Endothelial cell of umbilical vein (primary cell): ENCODE measurements around the gene MKKS. TPM values are rescaled to one million over a fixed set of nuclear protein-coding genes. Genes with fewer than 3 reads are reported as not detected.

Source experiments
- BruUV-seq: library from RNA; stranded (reverse); fragments of 400-500 nt; replicated peaks from 2 replicates; lab custom pipeline; 2021; lab: Mats Ljungman, UMichigan
- CTCF ChIA-PET: fragments of 300-600, 350-600 bp; sonication (Branson Sonifier 250); formaldehyde crosslinking; loops from one replicate; lab custom pipeline; 2021; ENCODE audit warnings: antibody characterized with exemption, inconsistent platforms; lab: Charles Lee
- POLR2A ChIA-PET: fragments of 300-600, 350-600 bp; sonication (Branson Sonifier 250); formaldehyde crosslinking; loops from one replicate; lab custom pipeline; 2021; ENCODE audit warnings: antibody characterized with exemption, inconsistent platforms; lab: Charles Lee
- DNase-seq: peaks from one replicate; pipeline ENCODE4 v3.0.0-alpha.2; 2011; ENCODE audit warnings: low read depth, low spot score
- FAIRE-seq: peaks from 2 replicates; lab custom pipeline; 2011; peaks lifted over from hg19 to GRCh38; lab: Jason Lieb, UNC
- H2AFZ ChIP-seq: 2 replicates; pipeline ENCODE4 v1.6.0; 2012; ENCODE audit warnings: low read depth, low read length, control low read depth, inconsistent platforms
- H3K27ac ChIP-seq: 2 replicates; pipeline ENCODE4 v1.5.1; 2011; ENCODE audit warnings: low read depth, mild to moderate bottlenecking, control low read depth, low read length, moderate library complexity; ENCODE audit not compliant: insufficient read depth
- H3K27me3 ChIP-seq, 2 experiments: 2 replicates each; pipeline versions ENCODE4 v1.6.0 to v1.6.1; 2011; ENCODE audit warnings: low read length in 2 of 2, mixed read lengths in 1 of 2; ENCODE audit not compliant: control insufficient read depth in 2 of 2, insufficient read depth in 2 of 2
- H3K36me3 ChIP-seq, 2 experiments: 2 replicates in 1 of 2; 3 replicates in 1 of 2; pipeline ENCODE4 v1.5.1; 2011; ENCODE audit warnings: low read length in 2 of 2, mild to moderate bottlenecking in 1 of 2, moderate library complexity in 1 of 2; ENCODE audit not compliant: control insufficient read depth in 2 of 2, insufficient read depth in 2 of 2; ENCODE audit errors: extremely low read depth in 1 of 2
- H3K4me1 ChIP-seq: 3 replicates; pipeline ENCODE4 v1.5.1; 2011; ENCODE audit warnings: mild to moderate bottlenecking, low read length; ENCODE audit not compliant: control insufficient read depth, insufficient read depth; ENCODE audit errors: extremely low read depth
- H3K4me2 ChIP-seq: 2 replicates; pipeline ENCODE4 v1.6.1; 2011; ENCODE audit warnings: low read length, control low read depth, mixed read lengths; ENCODE audit not compliant: insufficient read depth
- H3K4me3 ChIP-seq, 3 experiments: fragments of 200-600 bp in 1 of 3; sonication (generic), shearing (Covaris generic) in 1 of 3; replicated peaks in 1 of 3; 2 replicates each; pipeline ENCODE4 v1.5.1; 2011 to 2016; ENCODE audit warnings: control low read depth in 3 of 3, low read length in 3 of 3, mild to moderate bottlenecking in 2 of 3, inconsistent platforms in 1 of 3, low read depth in 1 of 3, moderate library complexity in 1 of 3; ENCODE audit not compliant: insufficient read depth in 1 of 3
- H3K79me2 ChIP-seq: 2 replicates; pipeline ENCODE4 v1.6.0; 2012; ENCODE audit warnings: low read length, inconsistent platforms; ENCODE audit not compliant: control insufficient read depth, insufficient read depth
- H3K9ac ChIP-seq: replicated peaks from 2 replicates; pipeline ENCODE3; 2011; ENCODE audit warnings: low read length, control low read depth; ENCODE audit not compliant: insufficient read depth; ENCODE audit errors: extremely low read depth
- H3K9me1 ChIP-seq: replicated peaks from 3 replicates; pipeline ENCODE4 v1.6.0; 2011; ENCODE audit warnings: mild to moderate bottlenecking, low read length; ENCODE audit not compliant: control insufficient read depth, insufficient read depth; ENCODE audit errors: extremely low read depth
- H3K9me3 ChIP-seq: replicated peaks from 2 replicates; pipeline ENCODE4 v1.5.1; 2012; ENCODE audit warnings: low read length, inconsistent platforms; ENCODE audit not compliant: control insufficient read depth, insufficient read depth
- H4K20me1 ChIP-seq: replicated peaks from 2 replicates; pipeline ENCODE3; 2011; ENCODE audit warnings: mild to moderate bottlenecking, low read length; ENCODE audit not compliant: control insufficient read depth, insufficient read depth; ENCODE audit errors: extremely low read depth
- EZH2 ChIP-seq: IDR thresholded peaks from 2 replicates; pipeline ENCODE4 v1.6.1; 2012; ENCODE audit warnings: borderline replicate concordance, low read depth, mild to moderate bottlenecking, moderate library complexity, low read length, inconsistent platforms; ENCODE audit not compliant: severe bottlenecking
- FOS ChIP-seq: IDR thresholded peaks from 2 replicates; pipeline ENCODE4 v1.6.1; 2011; ENCODE audit warnings: mild to moderate bottlenecking, low read length, moderate library complexity, borderline replicate concordance; ENCODE audit not compliant: insufficient read depth
- GATA2 ChIP-seq: IDR thresholded peaks from 2 replicates; pipeline ENCODE4 v1.7.0; 2011; ENCODE audit warnings: low read depth, mild to moderate bottlenecking, moderate library complexity, mixed read lengths, low read length; ENCODE audit not compliant: insufficient read length, insufficient read depth
- JUN ChIP-seq: IDR thresholded peaks from 2 replicates; pipeline ENCODE4 v1.6.1; 2011; ENCODE audit warnings: borderline replicate concordance, low read depth; ENCODE audit not compliant: insufficient read length, insufficient read depth
- MAX ChIP-seq: IDR thresholded peaks from 2 replicates; pipeline ENCODE4 v1.6.1; 2011; ENCODE audit not compliant: insufficient read depth, insufficient read length
- MYC ChIP-seq: IDR thresholded peaks from one replicate; pipeline ENCODE4 v1.6.1; 2011; ENCODE audit warnings: mild to moderate bottlenecking, low read depth, low read length
- POLR2A ChIP-seq: IDR thresholded peaks from 2 replicates; pipeline ENCODE4 v1.6.1; 2012; ENCODE audit warnings: low read depth, mild to moderate bottlenecking, control low read depth, low read length
- POLR2AphosphoS5 ChIP-seq: IDR thresholded peaks from 2 replicates; pipeline ENCODE4 v1.6.1; 2012; ENCODE audit warnings: low read depth, mild to moderate bottlenecking, control low read depth, low read length, moderate library complexity; ENCODE audit not compliant: insufficient read depth
- dilution Hi-C: fragments of 300-500 bp; cut with MboI; formaldehyde crosslinking; loops from one replicate; pipeline ENCODE4 v1.15.0; 2019; ENCODE audit warnings: low sequenced_read_pairs; ENCODE audit not compliant: extremely low pct_ligation_motif_present
- intact Hi-C: fragments of 100-400 bp; cut with micrococcal nuclease; formaldehyde crosslinking; loops from one replicate; pipeline ENCODE4 v1.10.0; 2022
- polyA plus RNA-seq, 4 experiments: library from polyadenylated mRNA; depleted of rRNA in 3 of 4; stranded (reverse) in 3 of 4; unstranded in 1 of 4; fragments of >200 nt; gene quantifications; 2 replicates each; pipeline versions ENCODE4 v1.2.1 to v1.2.3, GENCODE V29; 2011 to 2012; ENCODE audit warnings: missing spikeins in 1 of 4
- total RNA-seq: library from RNA; stranded (reverse); gene quantifications from 2 replicates; pipeline ENCODE4 v1.2.3, GENCODE V29; 2021
- TF ChIP-seq, protein P1 (sequence below), 2 donors: IDR thresholded peaks; 1 replicate in 1 of 2; 2 replicates in 1 of 2; pipeline ENCODE4 v1.5.1; 2011; ENCODE audit warnings: low read length in 2 of 2, mild to moderate bottlenecking in 2 of 2, moderate library complexity in 2 of 2, control low read depth in 1 of 2, inconsistent platforms in 1 of 2, low read depth in 1 of 2; ENCODE audit not compliant: insufficient read depth in 1 of 2; ENCODE audit errors: extremely low read depth in 1 of 2

Gene MKKS
- total and polyA plus RNA-seq, 2 donors (not counting 3 experiments of a cell fraction or from before 2014, with no cell fraction given) = 7.9 to 10.5 TPM

DNA sequence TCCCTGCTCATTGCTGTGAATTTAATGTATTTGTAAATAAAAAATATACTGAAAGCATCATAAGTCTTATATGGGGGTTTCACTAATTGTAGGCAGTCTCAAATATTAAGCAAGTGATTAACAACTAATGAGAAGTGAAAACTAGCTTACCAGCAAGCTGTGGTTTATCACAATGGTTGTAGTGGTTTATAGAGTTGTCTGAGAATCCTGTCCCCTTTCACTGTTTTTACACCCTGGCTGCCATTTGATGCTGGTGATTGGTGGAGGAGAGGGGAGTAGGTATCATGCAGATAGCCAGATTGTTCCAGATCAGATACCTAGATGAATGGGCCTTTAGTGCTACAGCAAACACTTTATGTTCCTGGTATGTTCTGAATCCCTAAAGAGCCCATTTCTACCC lies 6.0 kb downstream of the MKKS start:
- CTCF ChIA-PET = interaction anchor here (0.7 to 6.7 kb wide), 3 partner anchors 14 to 450 kb away, joined by 4 to 74 read pairs (median 24); no protein-coding TSS in a partner anchor
- Histone ChIP-seq H3K27me3 (no peaks in the 10 kb centered on the region), H4K20me1 (no peaks in the 10 kb centered on the region), H3K79me2 (peaks cover 61% of the 10 kb centered on the region), H3K4me3 (no peak overlapping the region), H3K4me1 (peaks cover 9% of the 10 kb centered on the region), H3K36me3 (peaks cover 2 to 3% of the 10 kb centered on the region in 2 experiments), H2AFZ (no peak overlapping the region), H3K4me2 (no peak overlapping the region), H3K9ac (no peak overlapping the region), H3K9me1 (no peaks in the 10 kb centered on the region), H3K27ac (no peak overlapping the region), H3K9me3 (no peaks in the 10 kb centered on the region)
- DNase-seq (no peak), FAIRE-seq (no peak)
- POLR2A ChIA-PET = no interaction called here
- intact Hi-C loops = loop anchor here (5.0 kb wide), 1 partner anchor 391 kb away; no protein-coding TSS in a partner anchor
- no TSS peak for BruUV-seq
- dilution Hi-C loops = no loop called here
- TF ChIP-seq FOS (no peak), GATA2 (no peak), POLR2AphosphoS5 (no peak), JUN (no peak), MYC (no peak), EZH2 (no peak), POLR2A (no peak), MAX (no peak)
- TF ChIP-seq, protein P1, sequence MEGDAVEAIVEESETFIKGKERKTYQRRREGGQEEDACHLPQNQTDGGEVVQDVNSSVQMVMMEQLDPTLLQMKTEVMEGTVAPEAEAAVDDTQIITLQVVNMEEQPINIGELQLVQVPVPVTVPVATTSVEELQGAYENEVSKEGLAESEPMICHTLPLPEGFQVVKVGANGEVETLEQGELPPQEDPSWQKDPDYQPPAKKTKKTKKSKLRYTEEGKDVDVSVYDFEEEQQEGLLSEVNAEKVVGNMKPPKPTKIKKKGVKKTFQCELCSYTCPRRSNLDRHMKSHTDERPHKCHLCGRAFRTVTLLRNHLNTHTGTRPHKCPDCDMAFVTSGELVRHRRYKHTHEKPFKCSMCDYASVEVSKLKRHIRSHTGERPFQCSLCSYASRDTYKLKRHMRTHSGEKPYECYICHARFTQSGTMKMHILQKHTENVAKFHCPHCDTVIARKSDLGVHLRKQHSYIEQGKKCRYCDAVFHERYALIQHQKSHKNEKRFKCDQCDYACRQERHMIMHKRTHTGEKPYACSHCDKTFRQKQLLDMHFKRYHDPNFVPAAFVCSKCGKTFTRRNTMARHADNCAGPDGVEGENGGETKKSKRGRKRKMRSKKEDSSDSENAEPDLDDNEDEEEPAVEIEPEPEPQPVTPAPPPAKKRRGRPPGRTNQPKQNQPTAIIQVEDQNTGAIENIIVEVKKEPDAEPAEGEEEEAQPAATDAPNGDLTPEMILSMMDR (IDR thresholded peaks at IDR 0.05; ENCODE audit: extremely low read depth in 1 of 2, insufficient read depth in 1 of 2, low read depth in 1 of 2, low read length in 2 of 2) = no peak
